ENCODE results near the gene SNAPC5. TPM values are rescaled to one million over a fixed set of nuclear protein-coding genes. Genes with fewer than 3 reads are reported as not detected.
A peak's percentile ranks its signal among the peaks of the same experiment; 100 is the strongest.

The SNAPC5 gene
- 22.6 TPM for total RNA-seq (2013)
- polyA plus RNA-seq = 10 to 100 TPM; 15.6 to 32.5 (median 30.2) TPM
- 6.9 and 13.2 TPM in 2 replicates for polyA minus RNA-seq
- 1.6 to 11.1 (median 6.6) reads per million in 11 experiments for total RNA-seq

- intact Hi-C loops (cut with micrococcal nuclease) = loop anchor here (2.0 to 10.0 kb wide), 2 partner anchors 141 to 143 kb away; partner anchors contain the start of gene TIPIN (in 2 of the 2)
- peak within 1 kb of the TSS; percentile 84 to 97 for H3K27ac ChIP-seq (ENCODE audit: low read depth in 1 of 2, low read length in 2 of 2)
- peak within 1 kb of the TSS; percentile 89 for H2AFZ ChIP-seq (ENCODE audit: insufficient read depth, low read depth, low read length, poor library complexity, severe bottlenecking)
- peaks cover 52% of the 10 kb centered on the region for H3K4me1 Mint-ChIP-seq
- peaks cover 46 to 69% of the 10 kb centered on the region in 2 donors for H3K4me1 ChIP-seq (ENCODE audit: control insufficient read depth in 1 of 2, insufficient read depth in 2 of 2, low read length in 2 of 2)
- peak within 1 kb of the TSS; percentile 90 for H3K9ac ChIP-seq (ENCODE audit: insufficient read depth, low read length, poor library complexity, severe bottlenecking)
- no peaks in the 10 kb centered on the region for H3K9me3 ChIP-seq (replicated peaks in 1 of 2; ENCODE audit: control insufficient read depth in 1 of 2, insufficient read depth in 1 of 2, low read length in 2 of 2)
- peak; percentile 94 to 96 (median 95) for DNase-seq
- peaks cover 54% of the 10 kb centered on the region for H3K79me2 ChIP-seq (ENCODE audit: insufficient read depth, low read length)
- H3K36me3 Mint-ChIP-seq = peaks cover 60 to 65% of the 10 kb centered on the region in 2 donors
- H3K27me3 Mint-ChIP-seq (ENCODE audit: low read depth in 3 of 3) = peaks cover 0 to 2% (median 0%) of the 10 kb centered on the region in 3 donors
- H4K20me1 ChIP-seq (ENCODE audit: insufficient read depth, low read length) = peaks cover 42% of the 10 kb centered on the region
- H3K4me2 ChIP-seq (replicated peaks; ENCODE audit: extremely low read depth, low read length, poor library complexity, severe bottlenecking) = peak within 1 kb of the TSS; percentile 95
- peak within 1 kb of the TSS; percentile 94 to 99 (median 98) for H3K27ac Mint-ChIP-seq
- H3K27me3 ChIP-seq (ENCODE audit: control insufficient read depth in 2 of 2, insufficient read depth in 2 of 2, low read length in 2 of 2) = no peaks in the 10 kb centered on the region
- H3K9me3 Mint-ChIP-seq = peaks cover 0 to 2% (median 0%) of the 10 kb centered on the region in 7 donors
- peaks cover 48 to 60% of the 10 kb centered on the region in 2 donors for H3K36me3 ChIP-seq (replicated peaks in 1 of 2; ENCODE audit: control insufficient read depth in 1 of 2, insufficient read depth in 2 of 2, low read length in 2 of 2)
- H3K4me3 ChIP-seq (replicated peaks in 1 of 3; ENCODE audit: low read depth in 2 of 3, low read length in 3 of 3) = peak within 1 kb of the TSS; percentile 74 to 95 (median 75)
- TF ChIP-seq, protein P1, sequence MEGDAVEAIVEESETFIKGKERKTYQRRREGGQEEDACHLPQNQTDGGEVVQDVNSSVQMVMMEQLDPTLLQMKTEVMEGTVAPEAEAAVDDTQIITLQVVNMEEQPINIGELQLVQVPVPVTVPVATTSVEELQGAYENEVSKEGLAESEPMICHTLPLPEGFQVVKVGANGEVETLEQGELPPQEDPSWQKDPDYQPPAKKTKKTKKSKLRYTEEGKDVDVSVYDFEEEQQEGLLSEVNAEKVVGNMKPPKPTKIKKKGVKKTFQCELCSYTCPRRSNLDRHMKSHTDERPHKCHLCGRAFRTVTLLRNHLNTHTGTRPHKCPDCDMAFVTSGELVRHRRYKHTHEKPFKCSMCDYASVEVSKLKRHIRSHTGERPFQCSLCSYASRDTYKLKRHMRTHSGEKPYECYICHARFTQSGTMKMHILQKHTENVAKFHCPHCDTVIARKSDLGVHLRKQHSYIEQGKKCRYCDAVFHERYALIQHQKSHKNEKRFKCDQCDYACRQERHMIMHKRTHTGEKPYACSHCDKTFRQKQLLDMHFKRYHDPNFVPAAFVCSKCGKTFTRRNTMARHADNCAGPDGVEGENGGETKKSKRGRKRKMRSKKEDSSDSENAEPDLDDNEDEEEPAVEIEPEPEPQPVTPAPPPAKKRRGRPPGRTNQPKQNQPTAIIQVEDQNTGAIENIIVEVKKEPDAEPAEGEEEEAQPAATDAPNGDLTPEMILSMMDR (IDR thresholded peaks at IDR 0.05) = peak; percentile 99
- H3K4me3 Mint-ChIP-seq = peak within 1 kb of the TSS; percentile 94 to 96
- WGBS (ENCODE audit: insufficient coverage) = 9% methylated on average over 41 of the region's 43 CpGs
Observed at GRCh38 chr15:66497502-66498455, at the start of gene SNAPC5. TSS of gene SNAPC5 (minus strand) at chr15:66497762. CDS start at chr15:66497731, 31 bp downstream.

DNA sequence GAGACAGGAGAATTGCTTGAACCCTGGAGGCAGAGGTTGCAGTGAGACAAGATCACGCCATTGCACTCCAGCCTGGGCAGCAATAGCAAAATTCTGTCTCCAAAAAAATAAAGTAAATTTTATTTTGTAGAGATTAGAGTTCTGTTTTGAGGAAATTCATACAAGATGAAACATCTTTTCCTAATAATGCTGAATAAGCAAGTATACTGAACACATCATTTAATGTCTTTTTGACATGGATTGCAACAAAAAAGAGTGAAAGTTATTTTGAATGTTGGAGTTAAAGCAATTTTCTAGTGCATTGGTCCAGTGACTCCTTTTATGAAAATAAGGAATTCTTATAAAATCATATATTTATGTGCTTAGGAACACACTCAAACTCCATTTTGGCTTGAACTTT is 47.7 kb upstream of the SNAPC5 start:
- Histone ChIP-seq H3K9ac (ENCODE audit: insufficient read depth, low read length, poor library complexity, severe bottlenecking) (no peak overlapping the region), H3K9me3 (replicated peaks in 1 of 2; ENCODE audit: control insufficient read depth in 1 of 2, insufficient read depth in 1 of 2, low read length in 2 of 2) (no peaks in the 10 kb centered on the region), H3K4me1 (ENCODE audit: control insufficient read depth in 1 of 2, insufficient read depth in 2 of 2, low read length in 2 of 2) (no peaks in the 10 kb centered on the region), H3K36me3 (replicated peaks in 1 of 2; ENCODE audit: control insufficient read depth in 1 of 2, insufficient read depth in 2 of 2, low read length in 2 of 2) (peaks cover 22 to 38% of the 10 kb centered on the region in 2 donors), H3K4me3 (replicated peaks in 1 of 3; ENCODE audit: low read depth in 2 of 3, low read length in 3 of 3) (no peak overlapping the region), H3K27ac (ENCODE audit: low read depth in 1 of 2, low read length in 2 of 2) (no peak overlapping the region), H4K20me1 (ENCODE audit: insufficient read depth, low read length) (no peaks in the 10 kb centered on the region), H2AFZ (ENCODE audit: insufficient read depth, low read depth, low read length, poor library complexity, severe bottlenecking) (no peak overlapping the region), H3K4me2 (replicated peaks; ENCODE audit: extremely low read depth, low read length, poor library complexity, severe bottlenecking) (no peak overlapping the region), H3K27me3 (ENCODE audit: control insufficient read depth in 2 of 2, insufficient read depth in 2 of 2, low read length in 2 of 2) (no peaks in the 10 kb centered on the region), H3K79me2 (ENCODE audit: insufficient read depth, low read length) (no peaks in the 10 kb centered on the region)
- DNase-seq = no peak
- H3K4me3 Mint-ChIP-seq = no peak overlapping the region
- peaks cover 0 to under 1% (median 0%) of the 10 kb centered on the region in 3 donors for H3K27me3 Mint-ChIP-seq (ENCODE audit: low read depth in 3 of 3)
- no peaks in the 10 kb centered on the region for H3K4me1 Mint-ChIP-seq
- TF ChIP-seq, protein P1 (IDR thresholded peaks at IDR 0.05) = no peak
- no peak overlapping the region for H3K27ac Mint-ChIP-seq
- peaks cover 25 to 31% of the 10 kb centered on the region in 2 donors for H3K36me3 Mint-ChIP-seq
- intact Hi-C loops (cut with micrococcal nuclease) = no loop called here
- WGBS (ENCODE audit: insufficient coverage) = no CpG with 5 or more reads among the region's 1 CpG
- peaks cover 0 to 3% (median 0%) of the 10 kb centered on the region in 7 donors for H3K9me3 Mint-ChIP-seq

Data from CD14-positive monocyte (primary cell).